Epithelial cell of prostate (primary cell): ENCODE data around the gene BAK1.
A peak's percentile ranks its signal among the peaks of the same experiment; 100 is the strongest.
"Not testable (repeated sequence)": the region's sequence is repeated elsewhere in the genome, so short reads cannot be mapped to it uniquely, and the experiment has no call there.

Source experiments
- DNase-seq: peaks from one replicate; pipeline ENCODE4 v3.0.0-alpha.2; 2011; ENCODE audit warnings: low read depth, low spot score
- H3K27ac ChIP-seq: fragments of 450-650 bp; 2 replicates; pipeline ENCODE4 v1.5.1; 2017; ENCODE audit warnings: mild to moderate bottlenecking

BAK1 gene

DNA sequence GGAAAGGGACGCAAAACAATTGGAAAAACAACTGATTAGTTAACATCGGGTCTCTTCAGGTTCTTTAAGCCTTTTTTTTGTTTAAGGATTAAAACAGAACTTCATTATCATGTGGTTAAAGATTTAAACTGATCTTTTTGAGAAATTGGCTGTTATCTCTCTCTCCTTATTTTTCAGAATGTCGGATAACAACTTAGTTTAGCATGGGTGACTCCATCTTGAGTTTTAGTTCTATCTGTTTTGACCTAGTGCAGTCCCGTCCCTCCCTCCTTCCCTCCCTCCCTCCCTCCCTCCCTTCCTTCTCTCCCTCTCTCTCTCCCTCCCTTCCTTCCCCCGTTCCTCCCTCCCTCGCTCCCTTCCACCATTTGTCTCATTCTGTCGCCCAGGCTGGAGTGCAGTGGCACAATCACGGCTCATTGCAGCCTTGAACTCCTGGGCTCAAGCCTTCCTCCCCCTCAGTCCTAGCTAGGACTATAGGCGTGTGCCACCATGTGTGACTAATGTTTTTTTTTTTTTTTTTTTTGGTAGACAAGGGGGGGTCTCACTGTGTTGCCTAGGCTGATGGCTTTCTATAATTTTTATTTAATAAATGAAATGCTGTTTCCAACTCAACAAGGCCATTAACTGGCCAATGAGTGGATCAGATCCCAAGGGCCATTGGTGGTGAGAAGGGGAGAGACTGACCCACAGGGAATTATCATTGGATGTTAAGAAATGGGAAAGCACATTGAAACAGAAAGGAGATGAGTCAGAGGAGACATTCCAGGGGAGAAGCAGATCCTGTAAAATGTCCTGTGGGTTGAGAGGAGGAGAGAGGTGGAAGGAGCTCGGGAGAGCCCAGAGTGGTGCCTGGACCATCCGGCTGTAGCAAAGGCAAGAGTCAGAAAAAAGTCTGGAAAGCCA is 13.6 kb downstream of the BAK1 start:
- DNase-seq, result no peak
- H3K27ac ChIP-seq, result peak overlapping the region; percentile 49

DNA sequence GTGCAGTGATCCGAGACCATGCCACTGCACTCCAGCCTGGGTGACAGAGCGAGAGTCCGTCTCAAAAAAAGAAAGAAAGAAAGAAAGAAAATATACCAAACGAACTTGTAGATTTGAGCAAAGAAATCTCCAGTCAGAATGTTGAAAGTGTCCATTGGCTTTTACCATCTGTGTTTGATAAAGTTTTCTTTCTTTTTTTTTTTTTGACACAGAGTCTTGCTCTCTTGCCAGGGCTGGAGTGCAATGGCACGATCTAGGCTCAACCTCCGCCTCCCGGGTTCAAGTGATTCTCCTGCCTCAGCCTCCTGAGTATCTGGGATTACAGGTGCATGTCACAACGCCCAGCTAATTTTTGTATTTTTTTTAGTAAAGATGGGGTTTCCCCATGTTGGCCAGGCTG is 21.3 kb downstream of the BAK1 start:
- no peak overlapping the region for H3K27ac ChIP-seq
- no peak for DNase-seq

DNA sequence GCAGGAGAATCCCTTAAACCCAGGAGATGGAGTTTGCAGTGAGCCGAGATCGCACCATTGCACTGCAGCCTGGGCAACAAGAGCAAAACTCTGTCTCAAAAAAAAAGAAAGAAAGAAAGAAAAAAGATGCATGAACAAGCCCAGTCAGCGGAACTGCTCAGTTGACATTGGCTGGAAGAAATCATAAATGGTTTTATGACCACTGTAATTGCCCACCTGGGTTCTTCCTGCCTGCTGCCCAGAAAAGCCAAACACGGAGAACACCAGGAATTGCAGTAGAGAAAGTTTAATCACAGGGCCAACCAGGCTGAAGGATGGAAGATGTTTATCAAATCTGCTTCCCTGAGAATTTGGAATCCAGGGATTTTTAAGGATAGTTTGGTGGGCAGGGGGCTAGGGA is 22.7 kb downstream of the BAK1 start:
- peak overlapping the region; percentile 73 for H3K27ac ChIP-seq
- no peak for DNase-seq

DNA sequence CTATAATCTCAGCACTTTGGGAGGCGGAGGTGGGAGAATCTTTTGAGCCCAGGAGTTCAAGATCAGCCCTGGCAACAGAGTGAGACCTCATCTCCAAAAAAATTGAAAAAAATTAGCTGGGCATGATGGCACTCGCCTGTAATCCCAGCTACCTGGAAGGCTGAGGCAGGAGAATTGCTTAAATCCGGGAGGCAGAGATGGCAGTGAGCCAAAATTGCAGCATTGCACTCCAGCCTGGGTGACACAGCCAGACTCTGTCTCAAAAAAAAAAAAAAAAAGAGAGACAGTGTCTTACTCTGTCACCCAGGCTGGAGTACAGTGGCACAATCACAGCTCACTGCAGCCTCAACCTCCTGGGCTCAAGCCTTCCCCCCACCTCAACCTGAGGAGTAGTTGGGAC is 27.2 kb downstream of the BAK1 start:
- DNase-seq, result not testable (repeated sequence)
- peak overlapping the region; percentile 66 for H3K27ac ChIP-seq

DNA sequence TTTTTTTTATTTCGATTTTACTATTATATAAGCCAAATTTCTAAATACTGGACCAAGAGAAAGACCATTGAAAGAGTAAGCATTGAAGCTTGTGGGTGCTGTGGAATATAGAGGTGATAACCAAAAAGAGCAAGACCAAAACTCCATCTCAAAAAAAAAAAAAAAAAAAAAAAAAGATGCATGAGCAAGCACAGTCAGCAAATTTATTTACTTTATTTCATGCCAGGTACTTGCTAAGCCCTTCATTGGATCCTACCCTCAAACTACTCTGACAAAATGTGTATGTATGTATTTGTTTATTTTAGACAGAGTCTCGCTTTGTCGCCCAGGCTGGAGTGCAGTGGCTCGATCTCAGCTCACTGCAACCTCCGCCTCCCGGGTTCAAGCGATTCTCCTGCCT is 27.8 kb downstream of the BAK1 start:
- no peak for DNase-seq

DNA sequence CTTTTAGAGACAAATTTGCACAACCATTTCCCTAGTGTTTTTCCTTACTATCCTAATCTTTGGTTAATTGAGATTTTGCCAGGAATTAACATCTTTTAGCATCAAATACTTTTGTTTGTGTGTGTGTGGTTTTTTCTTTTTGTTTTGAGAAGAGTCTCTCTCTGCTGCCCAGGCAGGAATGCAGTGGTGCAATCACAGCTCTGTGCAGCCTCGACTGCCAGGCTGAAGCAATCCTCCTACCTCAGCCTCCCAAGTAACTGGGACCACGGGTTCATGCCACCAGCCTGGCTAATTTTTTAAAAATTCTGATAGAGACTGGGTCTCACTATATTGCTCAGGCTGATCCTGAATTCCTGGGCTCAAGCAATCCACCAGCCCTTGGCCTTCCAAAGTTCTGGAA is 28.5 kb downstream of the BAK1 start:
- DNase-seq, result no peak
- no peak overlapping the region for H3K27ac ChIP-seq

More for the DNA sequence above, 27.8 kb downstream of the BAK1 start:
- H3K27ac ChIP-seq, result peak overlapping the region; percentile 66

DNA sequence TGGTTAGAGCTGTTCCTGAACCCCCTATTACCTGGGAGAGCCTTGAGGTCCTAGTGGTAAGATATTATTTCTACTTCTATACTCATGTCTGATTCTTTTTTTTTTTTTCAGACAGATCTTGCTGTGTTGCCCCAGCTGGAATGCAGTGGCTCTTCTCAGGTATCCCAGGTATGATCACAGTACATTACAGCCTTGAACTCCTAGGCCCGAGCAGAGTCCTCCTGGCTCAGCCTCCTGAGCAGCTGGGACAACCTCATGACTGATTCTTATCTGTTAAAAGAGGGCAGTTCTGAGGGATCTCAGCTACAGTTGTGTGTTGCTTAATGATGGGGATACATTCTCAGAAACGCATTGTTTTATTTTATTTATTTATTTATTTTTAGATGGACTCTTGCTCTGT is 30.2 kb downstream of the BAK1 start:
- H3K27ac ChIP-seq, result peak overlapping the region; percentile 44
- DNase-seq, result no peak

DNA sequence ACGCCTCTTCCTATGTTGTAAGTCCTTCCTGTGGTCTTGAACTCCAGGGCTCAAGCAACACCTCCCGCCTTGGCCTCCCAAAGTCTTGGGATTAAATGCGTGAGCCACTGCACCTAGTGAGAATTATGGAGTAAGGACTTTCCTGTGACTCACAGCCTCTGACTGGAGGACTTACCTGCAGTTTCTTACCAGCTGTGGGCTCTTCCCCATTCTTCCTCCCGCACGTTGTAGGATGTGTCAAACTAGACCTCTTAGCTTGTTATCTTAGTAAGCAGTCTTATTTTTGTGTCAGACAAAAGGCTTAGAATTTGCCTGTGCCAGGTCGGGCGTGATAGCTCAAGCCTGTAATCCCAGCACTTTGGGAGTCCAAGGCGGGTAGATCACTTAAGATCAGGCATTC is 30.9 kb downstream of the BAK1 start:
- peak; percentile 68 for DNase-seq
- peak overlapping the region; percentile 44 for H3K27ac ChIP-seq

DNA sequence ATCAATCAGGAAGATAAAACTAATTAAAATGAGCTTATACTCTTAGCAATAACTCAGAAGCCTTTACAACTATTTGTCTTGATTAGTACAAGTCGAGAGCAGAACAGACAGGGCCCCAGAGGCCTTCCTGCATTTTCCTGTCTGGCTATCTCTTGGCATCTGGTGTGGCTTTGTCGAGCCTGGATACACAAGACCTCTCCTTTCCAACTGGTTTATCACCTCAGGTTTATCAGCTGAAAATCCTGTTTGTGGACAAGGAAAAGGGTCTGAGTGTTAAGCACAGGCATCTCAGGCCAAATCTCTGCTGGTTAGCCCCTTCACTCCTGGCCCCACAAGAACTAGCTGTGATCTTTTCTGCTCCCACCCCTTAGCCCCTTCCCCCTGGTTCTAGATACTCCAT is 32.6 kb downstream of the BAK1 start:
- DNase-seq, result no peak
- H3K27ac ChIP-seq, result no peak overlapping the region

DNA sequence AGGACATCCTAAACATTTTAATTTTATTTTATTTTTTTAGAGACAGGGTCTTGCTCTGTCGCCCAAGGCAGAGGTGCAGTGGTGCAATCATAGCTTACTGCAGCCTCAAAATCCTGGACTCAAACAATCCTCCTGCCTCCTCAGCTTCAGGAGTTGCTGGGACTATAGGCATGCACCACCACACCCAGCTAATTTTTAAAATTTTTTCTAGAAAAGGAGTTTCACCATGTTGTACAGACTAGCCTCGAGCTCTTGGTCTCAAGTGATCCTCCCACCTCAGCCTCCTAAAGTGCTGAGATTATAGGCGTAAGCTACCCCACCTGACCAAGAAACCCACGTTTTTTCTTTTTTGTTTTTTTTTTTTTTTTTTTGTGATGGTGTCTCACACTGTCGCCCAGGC is 33.3 kb downstream of the BAK1 start:
- no peak overlapping the region for H3K27ac ChIP-seq
- no peak for DNase-seq

DNA sequence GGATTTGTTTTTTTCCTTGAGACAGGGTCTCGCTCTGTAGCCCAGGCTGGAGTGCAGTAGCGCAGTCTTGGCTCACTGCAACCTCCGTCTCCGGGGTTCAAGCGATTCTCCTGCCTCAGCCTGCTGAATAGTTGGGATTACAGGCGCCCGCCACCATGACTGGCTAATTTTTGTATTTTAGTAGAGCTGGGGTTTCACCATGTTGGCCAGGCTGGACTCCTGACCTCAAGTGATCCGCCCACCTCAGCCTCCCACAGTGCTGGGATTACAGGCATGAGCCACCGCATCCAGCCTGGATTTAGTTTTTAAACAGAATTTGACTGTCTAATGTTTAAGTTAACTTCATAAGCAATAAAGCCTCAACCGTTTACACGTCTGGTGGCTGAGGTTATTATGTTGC is 34.8 kb downstream of the BAK1 start:
- DNase-seq, result not testable (repeated sequence)

DNA sequence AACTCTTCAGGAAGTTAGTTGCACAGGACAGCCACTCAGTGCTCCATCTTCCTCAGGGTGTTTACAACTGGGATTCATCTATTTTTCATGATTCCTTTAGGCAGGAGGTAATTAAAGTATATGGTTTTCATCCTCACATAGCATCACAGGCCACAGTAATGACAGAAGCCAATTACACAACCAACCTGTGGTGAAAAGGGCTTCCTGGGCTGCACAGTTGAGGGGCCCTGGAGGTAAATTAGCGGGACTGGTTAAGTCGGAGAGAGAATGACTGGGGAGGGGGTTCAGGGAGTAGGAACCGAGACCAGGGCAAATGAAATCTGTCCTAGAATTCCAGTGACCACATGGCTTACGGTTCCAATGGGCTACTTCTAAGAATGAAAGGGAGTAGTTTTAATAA is 37.0 kb downstream of the BAK1 start:
- DNase-seq, result no peak
- H3K27ac ChIP-seq, result no peak overlapping the region

More for the DNA sequence above, 34.8 kb downstream of the BAK1 start:
- H3K27ac ChIP-seq, result not testable (repeated sequence)

DNA sequence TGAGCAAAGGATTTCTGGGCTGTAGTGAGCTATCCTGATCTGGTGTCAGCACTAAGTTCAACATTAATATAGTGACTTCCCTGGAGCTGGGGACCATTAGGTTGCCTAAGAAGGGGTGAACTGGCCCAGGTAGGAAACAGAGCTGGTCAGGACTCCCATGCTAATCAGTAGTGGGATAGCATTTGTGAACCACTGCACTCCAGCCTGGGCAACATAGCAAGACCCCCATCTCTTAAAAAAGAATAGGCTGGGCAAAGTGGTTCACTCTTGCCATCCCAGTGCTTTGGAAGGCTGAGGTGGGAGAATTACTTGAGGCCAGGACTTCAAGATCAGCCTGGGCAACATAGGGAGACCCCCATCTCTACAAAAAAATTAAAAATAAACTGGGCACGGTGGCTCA is 39.3 kb downstream of the BAK1 start:
- H3K27ac ChIP-seq, result no peak overlapping the region
- DNase-seq, result no peak

DNA sequence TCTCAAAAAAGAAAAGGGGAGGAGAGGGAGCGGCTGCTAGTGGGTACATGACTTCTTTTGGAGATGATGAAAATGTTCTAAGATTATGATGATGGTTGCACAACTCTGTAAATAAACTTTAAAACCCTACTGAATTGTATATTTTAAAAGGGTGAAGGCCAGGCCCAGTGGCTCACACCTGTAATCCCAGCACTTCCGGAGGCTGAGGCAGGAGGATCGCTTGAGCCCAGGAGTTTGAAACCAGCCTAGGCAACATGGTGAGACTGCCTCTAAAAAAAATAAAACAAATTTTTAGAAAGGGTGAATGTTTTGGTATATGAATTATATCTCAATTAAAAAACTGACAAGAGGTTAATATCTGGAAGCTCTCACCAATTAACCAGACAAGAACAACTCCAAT is 45.4 kb downstream of the BAK1 start:
- DNase-seq, result no peak
- H3K27ac ChIP-seq, result no peak overlapping the region

DNA sequence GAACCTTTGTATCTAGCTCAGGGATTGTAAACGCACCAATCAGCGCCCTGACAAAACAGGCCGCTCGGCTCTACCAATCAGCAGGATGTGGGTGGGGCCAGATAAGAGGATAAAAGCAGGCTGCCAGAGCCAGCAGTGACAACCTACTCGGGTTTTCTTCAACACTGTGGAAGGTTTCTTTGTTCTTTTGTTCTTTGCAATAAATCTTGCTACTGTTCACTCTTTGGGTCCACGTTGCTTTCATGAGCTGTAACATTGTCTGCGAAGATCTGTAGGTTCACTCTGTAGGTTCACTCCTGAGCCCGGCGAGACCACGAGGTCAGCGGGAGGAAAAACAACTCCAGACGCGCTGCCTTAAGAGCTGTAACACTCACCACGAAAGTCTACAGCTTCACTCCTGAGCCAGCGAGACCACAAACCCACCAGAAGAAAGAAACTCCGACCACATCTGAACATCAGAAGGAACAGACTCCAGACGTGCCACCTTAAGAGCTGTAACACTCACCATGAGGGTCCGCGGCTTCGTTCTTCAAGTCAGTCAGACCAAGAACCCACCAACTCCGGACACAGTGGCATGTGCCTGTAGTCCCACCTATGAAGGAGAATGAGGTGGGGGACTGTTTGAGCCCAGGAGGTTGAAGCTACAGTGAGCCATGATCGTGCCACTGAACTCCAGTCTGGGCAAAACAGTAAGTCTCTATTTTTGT is 46.8 kb downstream of the BAK1 start:
- DNase-seq, H3K27ac ChIP-seq: not testable (repeated sequence)

DNA sequence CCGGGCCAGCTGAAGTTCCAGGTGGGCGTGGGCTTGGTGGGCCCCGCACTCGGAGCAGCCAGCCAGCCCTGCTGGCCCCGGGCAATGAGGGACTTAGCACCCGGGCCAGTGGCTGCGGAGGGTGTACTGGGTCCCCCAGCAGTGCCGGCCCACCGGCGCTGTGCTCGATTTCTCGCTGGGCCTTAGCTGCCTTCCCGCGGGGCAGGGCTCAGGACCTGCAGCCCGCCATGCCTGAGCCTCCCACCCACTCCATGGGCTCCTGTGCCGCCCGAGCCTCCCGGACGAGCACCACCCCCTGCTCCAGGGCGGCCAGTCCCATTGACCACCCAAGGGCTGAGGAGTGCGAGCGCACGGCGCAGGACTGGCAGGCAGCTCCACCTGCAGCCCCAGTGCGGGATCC is 47.6 kb downstream of the BAK1 start:
- not testable (repeated sequence) for H3K27ac ChIP-seq, DNase-seq

DNA sequence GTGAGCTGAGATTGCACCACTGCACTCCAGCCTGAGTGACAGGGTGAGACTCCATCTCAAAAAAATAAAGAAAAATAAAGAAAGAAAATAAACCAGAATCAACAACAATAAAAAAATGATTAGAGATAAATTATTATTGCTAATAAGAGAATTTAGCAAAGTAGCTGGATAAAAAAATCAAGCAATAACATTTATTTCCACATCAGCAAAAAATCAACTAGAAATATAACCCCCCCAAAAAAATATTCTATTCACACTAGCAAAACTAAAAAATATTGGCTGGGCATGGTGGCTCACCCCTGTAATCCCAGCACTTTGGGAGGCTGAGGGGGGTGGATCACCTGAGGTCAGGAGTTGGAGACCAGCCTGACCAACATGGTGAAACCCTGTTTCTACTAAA is 49.5 kb downstream of the BAK1 start:
- not testable (repeated sequence) for H3K27ac ChIP-seq, DNase-seq
